ENCODE results near the gene AOX1.

GRCh38 chr2:200661477-200661876 lies 75.7 kb downstream of the AOX1 start:
- TF ChIP-seq CTCF (IDR thresholded peaks at IDR 0.05; ENCODE audit: insufficient read depth, low read depth, low read length) (no peak), EZH2 (IDR thresholded peaks at IDR 0.05; ENCODE audit: insufficient read depth, low read length) (no peak)
